ENCODE data around the gene MTHFD1L.
"Not testable (repeated sequence)": the region's sequence is repeated elsewhere in the genome, so short reads cannot be mapped to it uniquely, and the experiment has no call there.

Gene MTHFD1L

DNA sequence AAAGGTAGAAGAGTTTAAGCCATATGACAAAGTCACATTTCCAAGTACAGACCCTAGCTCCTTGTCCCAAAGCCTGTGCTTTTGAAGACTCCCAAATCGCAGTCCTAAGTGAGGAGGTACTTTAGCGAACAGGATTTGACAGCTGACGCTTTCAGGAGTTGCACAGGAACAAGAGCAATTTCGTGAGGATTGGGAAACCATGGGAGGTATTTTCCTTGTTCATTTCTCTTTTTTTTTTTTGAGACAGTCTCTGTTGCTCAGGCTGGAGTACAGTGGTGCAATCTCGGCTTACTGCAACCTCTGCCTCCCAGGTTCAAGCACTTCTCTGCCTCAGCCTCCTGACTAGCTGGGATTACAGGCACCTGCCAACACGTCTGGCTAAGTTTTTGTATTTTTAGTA, 150.6 kb downstream of the MTHFD1L start:
- no peak for DNase-seq (ENCODE audit: low read depth)

DNA sequence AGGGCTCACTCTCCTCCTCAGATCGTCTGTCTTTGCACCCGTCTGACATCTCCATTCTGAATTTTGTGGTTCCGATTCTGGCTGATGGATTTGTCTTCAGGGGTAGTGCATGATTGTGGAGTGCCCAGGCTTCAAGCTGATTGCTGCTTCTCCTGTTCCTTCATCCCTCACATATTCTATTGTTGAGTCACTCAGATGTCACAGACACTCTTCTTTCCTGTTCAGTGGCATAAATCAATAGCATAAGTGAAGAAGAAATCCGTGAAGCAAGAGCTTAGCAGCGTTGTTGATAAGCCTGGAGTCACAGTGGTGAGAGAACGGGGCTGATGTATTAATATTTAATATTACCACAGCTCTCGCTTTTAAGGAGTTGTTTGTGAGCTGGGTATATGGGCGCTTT, 152.5 kb downstream of the MTHFD1L start:
- DNase-seq (ENCODE audit: low read depth) = no peak

DNA sequence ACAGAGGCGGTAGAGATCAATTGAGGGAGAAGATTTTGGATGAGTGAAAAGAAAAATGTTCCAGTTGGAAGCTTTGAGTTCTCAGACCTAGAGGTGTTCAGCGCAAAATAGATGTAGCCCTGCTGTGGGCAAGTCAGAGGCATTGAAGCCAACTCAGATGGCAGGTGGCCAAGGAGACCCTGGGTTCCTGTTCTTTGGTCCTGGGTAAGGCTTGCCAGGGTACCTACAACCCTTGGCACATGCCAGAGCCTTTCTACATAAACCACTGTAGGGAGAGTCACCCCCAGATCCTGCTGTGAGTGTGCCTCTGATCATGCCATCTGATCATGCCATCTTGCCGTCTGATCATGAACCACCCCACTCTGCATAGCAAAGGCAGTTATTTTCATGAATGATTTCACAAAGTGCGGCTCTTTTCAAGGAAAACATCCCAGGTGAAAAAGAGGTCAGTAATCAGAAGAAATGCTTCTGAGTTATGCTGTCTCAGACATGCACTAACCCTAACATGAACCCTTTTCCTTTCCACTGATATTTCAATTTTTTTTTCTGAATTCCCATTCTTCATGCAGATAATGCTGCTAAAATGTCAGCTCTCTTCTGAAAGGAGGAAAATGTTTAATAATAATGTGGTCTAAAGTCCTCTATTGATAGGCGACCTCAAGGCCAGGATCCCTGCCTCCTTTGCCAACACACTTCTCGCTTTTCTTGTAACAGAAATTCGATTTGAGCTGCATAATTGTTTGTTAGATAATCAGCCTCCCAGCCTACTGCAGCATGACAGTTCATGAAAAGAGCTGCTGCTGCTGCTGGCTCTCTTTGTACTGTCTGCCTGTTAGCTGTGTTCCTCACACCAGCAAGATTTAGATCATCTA, 153.6 kb downstream of the MTHFD1L start:
- no peak for DNase-seq (ENCODE audit: low read depth)

DNA sequence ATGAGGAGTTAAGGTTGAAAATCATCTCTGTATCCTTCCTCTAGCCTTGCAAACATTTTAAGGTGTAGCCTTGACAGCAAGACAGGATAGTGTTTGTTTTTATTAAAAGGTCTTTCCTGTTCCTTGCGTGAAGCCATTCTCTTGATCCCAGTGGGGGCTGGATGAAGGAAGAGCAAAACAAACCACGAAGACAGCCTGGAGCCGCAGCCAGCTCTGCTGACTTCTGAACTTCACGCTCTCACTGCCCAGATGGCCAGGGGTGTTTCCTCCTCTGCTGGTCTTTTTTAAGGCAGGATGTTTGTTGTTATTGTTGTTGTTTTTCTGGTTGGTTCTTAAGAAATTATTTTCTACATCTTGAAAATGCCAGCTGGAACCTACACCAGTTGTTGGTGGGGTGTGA, 156.4 kb downstream of the MTHFD1L start:
- no peak for DNase-seq (ENCODE audit: low read depth)

DNA sequence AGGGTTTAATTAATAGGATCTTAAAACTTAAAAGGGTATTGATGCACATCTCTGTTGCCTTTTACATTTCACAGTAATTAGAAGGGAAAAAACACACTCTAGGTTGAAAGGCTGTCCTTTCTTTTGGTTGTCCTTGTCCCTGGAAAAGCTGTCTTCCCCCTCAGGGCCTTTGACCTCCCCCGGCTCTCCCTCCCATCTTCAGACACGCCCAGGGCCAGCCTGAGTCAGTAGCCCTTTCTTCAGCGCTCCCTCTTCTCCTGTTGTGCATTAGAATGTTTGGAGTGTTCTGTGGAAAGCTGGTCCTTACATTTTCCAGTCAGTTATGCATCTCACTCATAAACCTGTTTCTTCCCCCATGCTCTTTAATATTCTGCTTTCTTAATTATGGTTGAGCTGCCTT, 157.0 kb downstream of the MTHFD1L start:
- DNase-seq (ENCODE audit: low read depth) = no peak

DNA sequence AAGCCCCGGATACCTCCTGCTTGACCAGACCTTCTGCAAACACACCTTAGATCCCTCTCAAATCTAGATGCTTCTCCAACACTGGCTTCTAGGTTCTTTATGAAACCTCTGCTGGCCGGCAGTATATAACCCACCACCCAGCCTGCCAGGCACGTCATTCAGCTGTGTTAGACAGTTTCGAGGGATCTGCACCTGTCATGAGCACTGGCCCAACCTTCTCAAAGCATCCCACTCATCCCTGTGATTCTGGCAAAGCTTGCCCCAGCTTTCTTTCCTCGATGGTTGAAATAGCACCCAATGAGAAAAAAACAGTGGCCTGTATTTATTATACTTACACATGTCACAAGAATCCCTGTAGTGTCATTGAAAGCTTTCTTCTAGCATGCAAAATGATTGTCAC, 157.8 kb downstream of the MTHFD1L start:
- no peak for DNase-seq (ENCODE audit: low read depth)

DNA sequence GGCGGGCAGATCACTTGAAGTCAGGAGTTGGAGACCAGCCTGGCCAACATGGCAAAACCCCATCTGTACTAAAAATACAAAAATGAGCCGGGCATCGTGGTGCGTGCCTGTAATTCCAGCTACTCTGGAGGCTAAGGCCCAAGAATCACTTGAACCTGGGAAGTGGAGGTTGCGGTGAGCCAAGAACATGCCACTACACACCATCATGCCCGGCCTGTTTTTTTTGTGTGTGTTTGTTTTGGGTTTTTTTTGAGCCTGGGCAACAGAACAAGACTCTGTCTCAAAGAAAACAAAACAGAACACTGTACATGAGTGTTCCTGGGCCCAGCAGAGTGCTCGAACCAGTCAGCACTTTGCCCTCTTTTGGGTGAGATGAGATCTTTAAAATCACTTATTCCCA, 159.1 kb downstream of the MTHFD1L start:
- no peak for DNase-seq (ENCODE audit: low read depth)

DNA sequence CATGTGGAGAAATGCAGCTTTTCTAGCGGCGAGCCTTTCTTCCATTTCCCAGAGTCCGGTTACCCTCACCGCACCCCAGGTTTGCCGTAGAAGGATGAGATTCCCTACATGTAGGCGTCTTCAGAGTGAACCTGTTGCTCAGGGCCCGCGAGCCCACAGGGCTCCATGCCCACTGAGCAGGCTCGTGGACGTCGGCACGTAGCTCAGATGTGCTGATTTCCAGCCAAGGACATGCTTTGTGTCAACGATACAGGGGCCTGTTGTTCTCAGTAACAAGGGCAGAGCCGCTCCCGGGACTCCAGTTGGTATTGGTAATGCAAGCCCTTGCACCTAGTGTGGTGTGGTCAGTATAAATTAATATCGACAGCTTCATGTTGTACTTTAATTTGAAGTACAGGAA, 159.6 kb downstream of the MTHFD1L start:
- DNase-seq (ENCODE audit: low read depth) = no peak

DNA sequence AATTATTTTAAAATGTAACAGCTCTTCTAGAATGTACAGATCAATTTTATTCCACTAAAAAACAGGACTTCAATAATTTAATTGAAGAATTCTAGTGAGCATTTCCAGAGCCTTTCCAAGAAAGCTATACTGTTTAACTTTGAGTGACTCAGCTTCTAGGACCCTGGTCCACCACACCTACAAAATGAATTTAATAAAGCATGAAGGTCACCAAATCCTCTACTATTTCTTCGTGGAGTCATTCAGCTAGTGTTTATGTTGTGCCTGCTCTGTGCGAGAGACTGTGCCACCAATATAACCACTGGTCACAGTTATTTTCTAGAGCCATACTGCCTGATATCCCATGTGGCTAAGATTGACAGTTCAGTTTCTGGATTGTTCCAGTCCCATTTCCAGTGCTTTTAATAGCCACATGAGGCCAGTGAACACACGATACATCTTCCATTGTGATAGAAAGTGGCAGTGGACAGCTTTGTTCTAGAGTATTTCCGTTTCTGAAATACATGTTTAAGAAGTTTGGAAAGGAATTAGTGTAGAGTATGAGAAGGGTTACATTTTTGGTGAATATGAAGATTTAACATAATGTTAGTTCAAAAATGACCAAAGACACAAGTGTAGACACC, 160.7 kb downstream of the MTHFD1L start:
- no peak for DNase-seq (ENCODE audit: low read depth)

DNA sequence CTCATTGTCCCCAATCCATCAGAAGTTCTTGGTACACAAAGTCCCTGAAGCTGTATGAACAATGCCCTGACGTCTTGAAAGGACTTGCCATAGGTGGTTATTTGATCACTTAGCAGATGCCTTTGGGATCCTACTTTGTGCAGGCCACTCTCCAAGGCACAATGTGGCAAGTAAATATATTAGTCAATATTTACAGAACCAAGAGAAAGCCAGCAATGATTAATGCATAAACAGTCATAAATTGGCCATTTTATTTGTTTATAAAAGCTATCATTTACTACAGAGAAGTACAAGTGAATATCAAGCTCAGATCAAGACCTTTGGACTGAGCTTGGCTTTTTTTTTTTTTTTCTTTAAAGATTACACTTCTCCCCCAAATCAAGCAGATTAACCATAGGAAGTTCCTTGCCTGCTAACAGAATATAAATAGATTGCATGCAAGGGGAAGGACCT, 161.8 kb downstream of the MTHFD1L start:
- no peak for DNase-seq (ENCODE audit: low read depth)

DNA sequence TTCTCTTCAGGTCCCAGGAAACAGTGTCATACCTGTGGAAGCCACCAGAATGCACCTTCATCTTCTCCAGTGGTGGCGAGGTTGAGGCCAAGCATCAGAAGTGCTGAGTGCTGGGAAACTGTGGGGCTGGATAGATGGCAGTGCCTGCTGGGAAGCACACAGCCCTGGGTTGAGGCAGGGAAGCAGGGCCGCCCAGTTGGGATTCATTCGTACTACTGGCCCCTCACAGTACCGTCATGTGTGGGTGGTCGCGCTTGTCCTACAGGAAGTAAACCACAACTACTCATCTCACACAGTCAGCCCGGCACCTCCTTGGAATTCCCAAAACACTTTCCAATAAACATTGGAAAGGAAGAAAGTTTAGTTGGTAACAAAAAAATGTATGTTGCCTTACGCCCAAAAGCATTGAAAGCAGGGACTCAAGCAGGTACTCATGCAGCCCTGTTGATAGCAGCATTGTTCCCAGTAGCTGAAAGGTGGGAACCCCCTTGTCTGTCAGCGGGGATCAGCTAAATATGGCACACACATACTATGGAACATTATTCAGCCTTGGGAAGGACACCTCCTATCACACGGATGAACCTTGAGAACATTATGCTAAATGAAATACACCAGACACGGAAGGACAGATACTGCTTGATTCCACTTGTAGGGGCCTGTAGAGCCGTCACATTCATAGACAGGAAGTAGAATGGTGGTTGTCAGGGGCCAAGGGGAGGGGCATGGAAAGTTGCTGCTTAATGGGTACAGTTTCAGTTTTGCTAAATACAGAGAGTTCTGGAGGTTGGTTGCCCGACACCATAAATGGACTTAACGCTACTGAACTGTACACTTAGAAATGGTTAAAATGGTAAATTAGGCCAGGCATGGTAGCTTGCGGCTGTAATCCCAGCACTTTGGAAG, 162.7 kb downstream of the MTHFD1L start:
- no peak for DNase-seq (ENCODE audit: low read depth)

DNA sequence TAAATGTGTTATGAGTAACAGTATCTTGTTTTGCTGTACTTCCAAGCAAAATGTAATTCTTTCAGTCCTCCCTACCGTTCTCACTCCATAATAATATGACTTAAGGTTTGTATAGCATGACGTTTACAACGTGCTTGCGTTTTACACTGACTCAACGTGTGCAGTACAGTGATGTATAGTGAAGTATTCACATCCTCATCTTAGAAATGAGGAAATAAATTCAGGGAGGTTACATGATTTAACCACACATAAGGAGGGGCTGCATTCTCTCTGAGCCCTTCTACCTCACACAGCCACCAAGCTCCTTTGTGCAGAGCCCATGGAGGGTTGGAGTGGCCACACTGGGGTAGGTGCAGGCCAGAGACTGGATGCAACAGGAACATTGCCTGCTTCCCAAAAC, 164.5 kb downstream of the MTHFD1L start:
- DNase-seq (ENCODE audit: low read depth) = no peak

DNA sequence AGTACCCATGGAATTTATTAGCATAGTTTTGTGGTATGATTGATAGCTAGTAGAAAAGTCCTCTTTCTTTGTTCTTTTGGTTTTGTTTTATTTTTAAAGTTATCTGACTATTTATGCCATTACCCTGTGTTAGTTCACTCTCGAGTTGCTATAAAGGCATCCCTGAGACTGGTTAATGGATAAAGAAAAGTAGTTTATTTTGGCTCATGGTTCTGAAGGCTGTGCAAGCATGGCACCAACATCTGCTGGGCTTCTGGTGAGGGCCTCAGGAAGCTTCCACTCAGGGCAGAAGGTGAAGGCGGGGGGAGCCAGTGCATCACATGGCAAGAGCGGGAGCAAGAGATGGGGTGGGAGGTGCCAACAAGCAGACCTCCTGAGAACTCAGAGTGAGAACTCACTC, 166.5 kb downstream of the MTHFD1L start:
- no peak for DNase-seq (ENCODE audit: low read depth)

DNA sequence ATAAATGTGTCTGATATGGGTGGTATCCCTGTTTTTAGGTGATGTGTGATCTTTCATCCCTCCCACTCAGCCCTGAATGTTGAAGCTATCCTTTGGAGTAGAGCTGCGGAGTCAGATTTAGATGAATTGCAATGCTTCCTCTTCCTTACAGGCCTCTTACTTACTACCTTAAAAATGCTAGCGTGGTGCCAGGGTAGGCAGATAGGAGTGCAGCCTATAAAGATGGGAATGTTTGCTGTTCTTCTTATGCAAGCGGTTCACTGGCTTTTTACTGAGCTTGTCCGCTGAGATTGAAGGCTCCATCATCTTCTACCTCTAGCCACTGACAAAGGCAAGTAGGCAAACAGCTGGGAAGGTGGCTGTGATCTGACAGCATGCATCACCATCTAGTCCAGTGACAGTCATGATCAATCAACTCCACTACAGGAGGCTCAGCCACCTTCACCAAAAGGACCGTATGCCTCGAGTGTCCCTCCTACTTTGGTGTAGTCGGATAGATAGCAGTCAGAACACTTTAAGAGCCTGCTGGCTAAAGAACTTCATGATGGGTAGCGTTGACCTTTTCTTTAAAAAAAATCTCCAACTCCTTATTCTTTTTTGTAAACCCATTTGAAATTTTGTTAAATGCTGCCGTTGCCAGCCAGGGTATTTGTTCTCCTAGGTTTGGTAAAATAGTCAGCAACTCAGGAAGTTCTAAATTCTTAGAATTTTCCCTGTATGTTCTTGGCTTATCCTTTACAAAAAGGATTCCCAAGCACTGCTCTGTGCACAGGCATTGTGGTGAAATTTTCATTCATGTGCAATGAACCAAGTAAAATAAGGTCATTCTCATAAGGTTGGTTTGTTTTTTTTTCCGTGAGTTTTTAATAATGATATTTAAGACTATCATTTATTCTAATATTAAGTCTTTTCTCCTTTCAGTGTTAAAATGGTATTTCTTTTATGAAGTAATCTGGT, 169.6 kb downstream of the MTHFD1L start:
- no peak for DNase-seq (ENCODE audit: low read depth)

DNA sequence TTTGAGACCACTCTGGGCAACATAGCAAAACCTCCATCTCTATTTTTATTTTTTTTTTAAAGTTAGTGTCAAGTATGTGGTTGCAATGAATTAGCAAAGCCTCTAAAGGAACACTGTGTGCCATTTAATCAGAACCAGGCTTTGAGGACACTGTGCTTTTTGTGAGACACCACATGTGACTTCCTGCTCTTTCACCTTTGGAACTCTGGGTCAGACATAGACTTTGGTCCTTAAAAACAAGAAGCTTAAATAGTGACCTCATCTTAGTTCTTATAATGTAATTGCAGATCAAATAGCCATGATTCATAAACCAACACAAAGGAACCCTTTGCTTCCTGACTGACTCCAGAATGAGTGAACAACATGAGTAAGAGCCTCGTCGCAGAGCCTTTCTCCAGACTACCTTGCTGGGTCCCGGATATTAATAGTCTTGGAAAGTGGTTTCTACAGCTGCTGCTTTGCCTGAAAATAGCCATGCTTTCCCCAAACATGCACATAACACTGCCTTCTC, 170.8 kb downstream of the MTHFD1L start:
- not testable (repeated sequence) for DNase-seq (ENCODE audit: low read depth)

DNA sequence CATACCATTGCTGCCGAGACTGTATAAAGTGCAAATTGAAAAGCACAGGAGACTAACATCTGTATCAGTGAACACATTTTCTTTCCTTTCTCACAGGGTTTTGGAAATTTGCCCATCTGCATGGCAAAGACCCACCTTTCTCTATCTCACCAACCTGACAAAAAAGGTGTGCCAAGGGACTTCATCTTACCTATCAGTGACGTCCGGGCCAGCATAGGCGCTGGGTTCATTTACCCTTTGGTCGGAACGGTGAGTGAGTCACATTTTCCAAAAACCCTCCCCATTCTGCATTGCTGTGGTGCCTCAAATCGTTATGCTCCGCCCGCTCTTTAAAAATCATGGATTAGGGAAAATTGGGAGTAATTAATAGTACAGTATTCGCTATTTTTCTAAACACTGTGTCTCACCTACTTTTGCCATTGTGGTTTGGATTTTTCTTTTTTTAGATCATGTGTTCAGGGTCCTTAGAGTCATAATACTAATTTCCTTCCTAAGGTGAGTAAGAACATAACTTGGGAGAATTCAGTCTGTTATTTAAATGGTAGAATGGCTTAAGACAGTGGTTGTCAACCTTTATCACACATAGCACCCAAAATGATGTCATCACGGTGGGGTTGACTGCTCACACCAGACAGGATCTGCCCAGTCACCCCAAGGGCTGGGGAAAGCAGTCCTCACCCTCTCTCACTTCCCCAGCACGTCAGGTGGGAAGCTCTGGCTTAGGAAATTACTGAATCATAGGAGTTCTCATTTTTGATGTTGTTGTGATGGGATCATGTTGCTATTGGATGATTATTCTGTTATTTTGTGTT, 171.6 kb downstream of the MTHFD1L start:
- no peak for DNase-seq (ENCODE audit: low read depth)

DNA sequence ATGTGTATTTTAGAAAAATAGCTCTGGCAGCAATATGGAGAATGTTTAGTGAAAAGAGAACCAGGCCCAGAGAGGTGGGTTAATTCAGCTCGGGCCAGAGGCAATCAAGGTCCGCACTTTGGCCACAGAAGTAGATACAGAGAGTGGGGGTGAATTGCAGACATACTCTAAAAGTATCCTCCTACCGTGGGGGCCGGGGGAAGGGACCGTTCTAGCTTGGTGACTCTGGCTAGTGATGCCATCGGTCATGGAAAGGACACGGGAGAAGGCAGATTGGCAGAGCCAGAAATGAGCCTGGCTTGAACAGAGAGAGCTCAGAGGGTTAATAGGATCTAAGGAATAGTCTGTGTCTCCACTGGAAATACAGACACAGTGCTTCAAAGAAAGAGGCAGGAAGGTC, 173.1 kb downstream of the MTHFD1L start:
- DNase-seq (ENCODE audit: low read depth) = no peak

DNA sequence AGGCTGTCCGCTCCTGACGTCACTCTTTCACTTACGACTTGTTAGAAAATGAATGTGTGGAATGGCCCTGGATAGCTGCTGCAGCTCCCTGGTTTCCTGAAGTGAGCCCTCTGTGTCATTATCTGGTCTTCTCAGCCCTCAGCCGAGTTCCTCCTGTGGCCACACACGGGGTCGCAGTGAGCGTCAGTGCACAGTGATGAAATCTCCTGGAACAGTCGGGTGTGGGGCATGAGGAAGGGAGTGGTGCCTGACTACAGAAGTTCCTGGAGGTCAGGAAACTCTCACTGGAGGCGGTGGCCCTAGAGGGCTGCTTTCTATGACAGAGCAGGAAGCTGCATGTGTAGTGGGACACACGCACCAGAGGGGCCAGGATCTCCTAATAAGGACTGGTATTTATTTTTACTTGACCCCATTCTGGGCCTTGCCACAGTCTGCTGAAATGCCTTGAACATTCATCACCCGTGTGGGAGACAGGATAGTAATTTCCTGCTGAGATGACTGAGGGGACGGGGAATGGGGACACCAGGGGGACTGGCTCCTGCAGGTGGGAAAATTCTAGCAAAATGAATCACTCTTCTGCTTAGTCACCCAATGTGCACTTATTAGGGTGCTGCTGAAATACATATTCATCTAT, 175.5 kb downstream of the MTHFD1L start:
- DNase-seq (ENCODE audit: low read depth) = not testable (repeated sequence)

DNA sequence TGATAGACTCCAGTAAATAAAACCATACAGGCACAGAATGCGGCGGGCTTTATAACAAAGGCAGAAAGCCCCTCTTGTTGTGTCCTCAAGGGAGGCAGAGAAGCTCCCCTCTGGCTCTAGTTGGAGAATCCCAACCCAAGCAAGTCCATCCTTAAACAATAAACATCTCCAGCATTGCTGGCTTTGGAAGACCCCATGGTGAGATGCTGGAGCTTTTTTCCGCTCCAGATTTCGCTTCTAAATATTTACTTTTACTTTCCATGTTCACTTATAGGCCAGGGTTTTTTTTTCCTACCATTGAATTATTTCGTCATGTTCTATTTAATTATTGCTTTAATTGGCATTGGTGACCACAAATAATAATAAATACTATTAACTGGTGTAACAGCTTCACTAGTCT, 176.2 kb downstream of the MTHFD1L start:
- no peak for DNase-seq (ENCODE audit: low read depth)

DNA sequence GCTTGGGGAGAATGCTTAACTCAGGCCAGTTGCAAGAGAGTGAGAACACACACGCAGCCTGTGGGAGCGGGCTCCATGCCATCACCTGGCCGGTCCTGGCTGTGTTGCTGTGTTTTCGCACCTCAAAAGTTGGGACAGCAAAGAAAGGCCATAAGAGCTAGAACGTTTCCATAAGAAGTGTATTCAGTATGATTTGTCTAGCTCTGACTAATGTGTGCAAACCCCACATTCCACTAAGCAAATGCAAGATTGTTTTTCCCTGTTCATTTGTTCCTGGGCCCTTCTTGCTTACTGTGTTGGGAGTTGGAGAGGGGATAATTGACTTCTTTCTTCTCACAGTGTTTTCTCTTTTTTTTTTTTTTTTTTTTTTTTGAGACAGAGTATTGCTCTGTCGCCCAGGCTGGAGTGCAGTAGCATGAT, 177.4 kb downstream of the MTHFD1L start:
- DNase-seq (ENCODE audit: low read depth) = not testable (repeated sequence)
